SIG-M5 (cell line): ENCODE data around the gene TTC3.

Experiments
- DNase-seq: peaks from one replicate; lab custom pipeline; 2025; lab: John Stamatoyannopoulos, UW

TTC3 gene

GRCh38 chr21:37146320-37147235 lies 73.5 kb downstream of the TTC3 start:
- DNase-seq, result no peak

GRCh38 chr21:37149411-37149810 lies 76.4 kb downstream of the TTC3 start:
- no peak for DNase-seq

- DNase-seq, result no peak
Measured at GRCh38 chr21:37153196-37153934, 80.3 kb downstream of the TTC3 start.

GRCh38 chr21:37153935-37154350 lies 80.9 kb downstream of the TTC3 start:
- DNase-seq, result no peak

- no peak for DNase-seq
Measured at GRCh38 chr21:37155186-37155585, 82.1 kb downstream of the TTC3 start.

- DNase-seq, result no peak
Measured at GRCh38 chr21:37157938-37158337, 84.9 kb downstream of the TTC3 start.

- DNase-seq, result no peak
Measured at GRCh38 chr21:37159053-37159776, 86.2 kb downstream of the TTC3 start.

GRCh38 chr21:37159949-37160348 lies 86.9 kb downstream of the TTC3 start:
- no peak for DNase-seq

GRCh38 chr21:37164742-37165141 lies 91.7 kb downstream of the TTC3 start:
- no peak for DNase-seq

- no peak for DNase-seq
Measured at GRCh38 chr21:37165586-37165985, 92.5 kb downstream of the TTC3 start.

- no peak for DNase-seq
Measured at GRCh38 chr21:37166733-37167132, 93.7 kb downstream of the TTC3 start.

- no peak for DNase-seq
Measured at GRCh38 chr21:37168666-37169065, 95.6 kb downstream of the TTC3 start.

- DNase-seq, result no peak
Measured at GRCh38 chr21:37172646-37173045, 99.6 kb downstream of the TTC3 start.

GRCh38 chr21:37176716-37177115 lies 103.7 kb downstream of the TTC3 start:
- no peak for DNase-seq

- no peak for DNase-seq
Measured at GRCh38 chr21:37181059-37181458, 108.0 kb downstream of the TTC3 start.

- DNase-seq, result no peak
Measured at GRCh38 chr21:37182222-37182621, 109.2 kb downstream of the TTC3 start.

GRCh38 chr21:37183749-37184148 lies 110.7 kb downstream of the TTC3 start:
- no peak for DNase-seq

GRCh38 chr21:37184784-37185593 lies 111.9 kb downstream of the TTC3 start:
- DNase-seq, result no peak

- DNase-seq, result no peak
Measured at GRCh38 chr21:37186983-37187382, 113.9 kb downstream of the TTC3 start.

GRCh38 chr21:37188825-37189224 lies 115.8 kb downstream of the TTC3 start:
- no peak for DNase-seq

- no peak for DNase-seq
Measured at GRCh38 chr21:37192019-37192418, 119.0 kb downstream of the TTC3 start.

- no peak for DNase-seq
Measured at GRCh38 chr21:37193006-37193405, 120.0 kb downstream of the TTC3 start.
